Globus pallidus (tissue), 1 donor: ENCODE data around the gene PIH1D2.
A peak's percentile ranks its signal among the peaks of the same experiment; 100 is the strongest.
"Not testable (repeated sequence)": the region's sequence is repeated elsewhere in the genome, so short reads cannot be mapped to it uniquely, and the experiment has no call there.

Experiments used
- DNase-seq: peaks from one replicate; pipeline ENCODE4 v3.0.0-alpha.2; 2015; ENCODE audit warnings: low spot score

PIH1D2 gene

GRCh38 chr11:112057170-112057569 lies 16.6 kb downstream of the PIH1D2 start:
- no peak for DNase-seq

DNA sequence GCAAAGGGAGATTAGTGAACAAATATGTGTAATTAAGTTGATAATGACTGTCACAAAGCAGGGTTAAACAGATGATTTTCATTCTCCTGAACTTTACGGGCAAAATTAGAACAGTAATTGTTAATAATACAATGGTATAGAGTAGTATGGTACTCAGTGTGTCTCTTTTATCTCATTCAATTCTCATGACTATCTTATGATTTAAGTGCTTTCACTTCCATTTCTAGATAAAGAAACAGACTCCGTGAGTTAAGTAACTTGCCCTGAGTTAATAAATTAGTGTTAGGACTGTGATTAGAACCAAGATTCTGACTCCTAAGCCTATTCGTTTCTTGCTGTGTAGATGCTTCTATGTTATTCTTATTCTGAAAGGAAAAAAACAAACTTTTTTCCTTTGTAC lies 22.0 kb downstream of the PIH1D2 start:
- DNase-seq, result no peak

DNA sequence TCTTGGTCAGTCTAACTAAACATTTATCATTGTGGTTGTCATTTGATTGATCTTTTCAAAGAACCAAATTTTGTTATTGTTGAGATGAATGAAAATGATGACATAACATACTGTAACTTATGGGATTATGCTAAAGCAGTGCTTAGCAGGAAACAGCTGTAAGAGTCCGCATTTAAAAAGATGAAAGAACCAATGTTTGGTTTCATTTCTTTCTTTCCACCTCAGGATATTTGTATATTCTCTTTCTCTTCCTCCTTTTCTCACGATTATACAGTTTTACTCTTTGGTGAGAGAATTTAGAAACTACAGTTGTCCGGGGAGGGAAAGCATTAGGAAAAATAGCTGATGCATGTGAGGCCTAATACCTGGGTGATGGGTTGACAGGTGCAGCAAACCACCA lies 23.1 kb downstream of the PIH1D2 start:
- DNase-seq, result no peak

DNA sequence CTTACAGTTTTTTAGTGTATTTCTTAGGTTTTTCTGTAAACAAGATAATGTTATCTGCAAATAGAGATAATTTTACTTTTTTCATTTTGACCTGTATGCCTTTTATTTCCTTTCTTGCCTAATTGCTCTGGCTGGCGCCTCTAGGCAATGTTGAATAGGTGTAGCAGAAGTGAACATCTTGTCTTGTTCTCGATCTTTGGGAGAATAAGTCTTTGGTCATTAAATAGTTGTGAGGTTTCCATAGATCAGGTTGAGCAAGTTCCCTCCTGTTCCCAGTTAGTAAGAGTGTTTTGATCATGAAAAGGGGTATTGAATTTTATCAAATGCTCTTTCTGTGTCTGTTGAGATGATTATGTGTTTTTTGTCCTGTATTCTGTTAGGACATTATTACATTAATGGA lies 24.0 kb downstream of the PIH1D2 start:
- no peak for DNase-seq

DNA sequence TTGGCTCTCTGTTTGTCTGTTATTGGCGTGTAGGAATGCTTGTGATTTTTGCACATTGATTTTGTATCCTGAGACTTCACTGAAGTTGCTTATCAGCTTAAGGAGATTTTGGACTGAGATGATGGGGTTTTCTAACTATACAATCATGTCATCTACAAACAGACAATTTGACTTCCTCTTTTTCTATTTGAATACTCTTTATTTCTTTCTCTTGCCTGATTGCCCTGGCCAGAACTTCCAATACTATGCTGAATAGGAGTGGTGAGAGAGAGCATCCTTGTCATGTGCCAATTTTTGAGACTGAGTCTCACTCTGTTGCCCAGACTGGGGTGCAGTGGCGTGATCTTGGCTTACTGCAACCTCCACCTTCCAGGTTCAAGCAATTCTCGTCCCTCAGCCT lies 25.6 kb downstream of the PIH1D2 start:
- DNase-seq, result not testable (repeated sequence)

DNA sequence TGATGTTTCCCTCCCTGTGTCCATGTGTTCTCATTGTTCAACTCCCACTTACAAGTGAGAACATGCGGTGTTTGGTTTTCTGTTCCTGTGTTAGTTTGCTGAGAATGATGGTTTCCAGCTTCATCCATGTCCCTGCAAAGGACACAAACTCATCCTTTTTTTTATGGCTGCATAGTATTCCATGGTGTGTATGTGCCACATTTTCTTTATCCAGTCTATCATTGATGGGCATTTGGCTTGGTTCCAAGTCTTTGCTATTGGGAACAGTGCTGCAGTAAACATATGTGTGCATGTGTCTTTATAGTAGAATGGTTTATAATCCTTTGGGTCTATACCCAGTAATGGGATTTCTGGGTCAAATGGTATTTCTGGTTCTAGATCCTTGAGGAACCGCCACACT lies 27.2 kb downstream of the PIH1D2 start:
- not testable (repeated sequence) for DNase-seq

DNA sequence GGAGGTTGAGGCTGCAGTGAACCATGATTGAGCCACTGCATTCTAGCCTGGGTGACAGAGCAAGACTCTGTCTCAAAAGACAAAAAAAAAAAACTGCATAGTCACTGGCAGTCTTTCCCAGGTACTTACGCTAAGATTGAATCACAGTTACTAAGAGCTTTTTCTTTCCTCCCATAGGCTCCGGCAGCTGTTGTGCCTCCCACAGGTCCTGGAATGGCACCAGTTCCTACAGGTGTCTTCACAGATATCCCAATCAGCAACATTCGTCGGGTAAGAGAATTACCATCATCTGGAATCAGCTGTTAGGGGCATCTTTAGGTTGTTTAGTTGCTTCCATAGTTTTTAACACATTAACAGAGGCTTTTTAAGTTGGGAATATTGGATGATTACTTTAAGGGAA lies 28.9 kb downstream of the PIH1D2 start:
- DNase-seq, result no peak

GRCh38 chr11:112042961-112043304 lies 30.9 kb downstream of the PIH1D2 start:
- no peak for DNase-seq

DNA sequence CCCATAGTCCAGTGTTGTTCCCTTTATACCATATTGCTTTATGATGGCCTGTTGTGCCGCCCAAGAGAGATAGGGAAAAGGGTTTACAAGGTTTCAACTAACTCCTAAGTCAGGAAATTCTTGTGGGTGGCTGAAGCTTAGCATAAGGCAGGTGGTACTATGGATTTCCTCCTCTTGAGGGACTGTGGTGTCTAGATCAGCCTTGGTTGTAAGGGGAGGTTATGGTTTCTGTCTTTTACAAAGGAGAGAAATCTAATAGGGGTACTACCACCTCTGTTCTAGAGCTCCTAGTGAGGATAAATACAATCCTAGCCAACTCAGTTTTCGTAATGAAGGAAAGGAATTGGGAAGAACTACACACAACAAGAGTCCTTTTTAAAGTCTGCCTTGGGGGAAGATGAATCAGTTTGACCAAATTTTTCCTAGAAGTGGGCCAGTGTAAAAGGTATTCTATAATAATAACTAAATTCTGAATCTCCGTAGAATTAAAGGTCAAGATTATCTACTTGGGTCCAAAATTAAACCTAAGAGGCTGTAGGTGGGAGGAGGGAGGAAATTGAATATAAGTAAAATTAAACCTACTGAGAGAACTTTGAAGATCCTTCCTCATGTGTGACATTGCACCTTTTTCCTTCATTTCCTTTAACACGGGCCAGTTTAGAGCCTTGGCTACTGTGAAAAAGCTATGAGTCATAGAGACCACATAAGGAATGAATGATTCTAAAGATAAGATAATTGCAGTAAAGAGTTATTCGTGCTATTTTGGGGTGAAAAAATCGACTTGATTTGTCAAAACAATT lies 31.5 kb downstream of the PIH1D2 start:
- DNase-seq, result no peak

- no peak for DNase-seq
Measured at GRCh38 chr11:112037527-112037926, 36.3 kb downstream of the PIH1D2 start.

DNA sequence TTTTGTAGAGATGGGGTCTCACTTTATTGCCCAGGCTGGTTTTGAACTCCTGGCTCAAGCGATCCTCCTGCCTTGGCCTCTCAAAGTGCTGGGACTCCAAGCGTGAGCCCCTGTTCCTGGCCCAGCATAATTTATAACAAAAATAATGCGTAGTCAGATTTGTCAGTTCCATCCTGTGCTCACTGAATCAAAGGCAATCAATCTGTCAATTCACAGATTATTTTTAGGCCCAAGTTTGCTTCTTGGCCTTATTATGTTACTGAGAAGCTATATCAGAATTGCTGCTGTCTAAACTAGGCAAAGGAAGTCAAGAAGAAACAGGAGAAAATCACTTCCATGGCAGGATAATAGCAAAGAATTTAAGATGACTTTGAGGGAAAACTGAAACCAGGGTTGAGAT lies 39.9 kb downstream of the PIH1D2 start:
- no peak for DNase-seq

DNA sequence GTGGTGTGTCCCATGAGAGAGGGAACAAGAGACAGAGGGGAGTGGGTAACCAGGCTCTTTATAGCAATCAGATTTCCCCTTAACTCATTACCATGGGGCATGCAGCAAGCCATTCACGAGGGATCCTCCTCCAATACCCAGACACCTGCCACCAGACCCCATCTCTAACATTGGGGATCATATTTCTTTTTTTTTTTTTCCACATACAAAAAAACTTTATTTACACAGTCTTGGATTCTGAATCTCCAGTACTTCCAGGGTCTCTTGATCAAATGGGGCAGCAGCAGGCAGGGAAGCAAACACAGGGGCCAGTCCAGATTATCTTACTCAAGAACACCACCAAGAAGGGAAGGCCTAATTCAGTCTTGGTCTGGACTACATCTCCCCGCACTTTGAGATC lies 44.4 kb downstream of the PIH1D2 start:
- DNase-seq, result no peak

DNA sequence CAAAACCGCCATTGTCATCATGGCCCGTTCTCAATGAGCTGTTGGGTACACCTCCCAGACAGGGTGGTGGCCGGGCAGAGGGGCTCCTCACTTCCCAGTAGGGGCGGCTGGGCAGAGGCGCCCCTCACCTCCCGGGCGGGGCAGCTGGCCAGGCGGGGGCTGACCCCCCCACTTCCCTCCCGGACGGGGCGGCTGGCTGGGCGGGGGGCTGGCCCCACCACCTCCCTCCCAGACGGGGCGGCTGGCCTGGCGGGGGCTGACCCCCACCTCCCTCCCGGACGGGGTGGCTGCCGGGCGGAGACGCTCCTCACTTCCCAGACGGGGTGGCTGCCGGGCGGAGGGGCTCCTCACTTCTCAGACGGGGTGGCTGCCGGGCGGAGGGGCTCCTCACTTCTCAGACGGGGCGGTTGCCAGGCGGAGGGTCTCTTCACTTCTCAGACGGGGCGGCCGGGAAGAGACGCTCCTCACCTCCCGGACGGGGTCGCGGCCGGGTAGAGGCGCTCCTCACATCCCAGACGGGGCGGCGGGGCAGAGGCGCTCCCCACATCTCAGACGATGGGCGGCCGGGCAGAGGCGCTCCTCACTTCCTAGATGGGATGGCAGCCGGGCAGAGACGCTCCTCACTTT lies 46.9 kb downstream of the PIH1D2 start:
- DNase-seq, result not testable (repeated sequence)

- DNase-seq, result peak; percentile 3
Measured at GRCh38 chr11:112025707-112026106, 48.1 kb downstream of the PIH1D2 start.

GRCh38 chr11:112024773-112025678 lies 48.8 kb downstream of the PIH1D2 start, which contains the start of gene DLAT:
DLAT (plus strand) TSS chr11:112025408; CDS start chr11:112025473, 65 bp downstream.
- peak; percentile 80 for DNase-seq

DNA sequence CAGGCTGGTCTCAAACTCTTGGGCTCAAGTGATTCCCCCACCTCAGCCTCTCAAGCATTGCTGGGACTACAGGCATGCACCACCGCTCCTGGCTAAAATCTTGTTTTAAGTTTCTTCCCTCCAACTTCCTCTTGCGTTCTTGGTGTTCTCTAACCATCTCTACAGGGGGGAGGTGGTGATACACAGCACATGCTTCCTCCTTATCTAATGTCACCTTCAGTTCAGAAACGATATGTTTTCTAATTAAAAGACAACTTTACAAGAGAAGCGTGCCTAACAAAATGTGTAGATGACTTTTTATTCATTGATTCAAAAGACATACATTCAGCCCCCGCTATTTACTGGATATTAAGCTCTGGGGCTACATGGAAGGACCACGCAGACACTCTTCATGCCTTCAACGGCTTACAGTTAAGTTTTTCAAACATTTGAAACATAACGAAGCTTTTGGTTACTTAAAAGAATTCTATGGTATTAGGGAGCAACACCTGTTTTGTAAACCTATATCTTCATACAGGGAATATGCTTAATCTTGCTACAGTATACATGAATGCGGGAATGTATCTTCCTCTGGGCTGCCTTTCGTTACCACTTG lies 49.5 kb downstream of the PIH1D2 start:
- DNase-seq, result peak; percentile 24

- no peak for DNase-seq
Measured at GRCh38 chr11:112023104-112023503, 50.7 kb downstream of the PIH1D2 start.

- DNase-seq, result no peak
Measured at GRCh38 chr11:112019066-112019465, 54.8 kb downstream of the PIH1D2 start.
